GM23338 (cell line): ENCODE results near the gene MATN3. TPM values are rescaled to one million over a fixed set of nuclear protein-coding genes. Genes with fewer than 3 reads are reported as not detected.

Experiments
- ATAC-seq: fragments of 200-7000 bp; cut with Tn5 transposase; 3 replicates; pipeline ENCODE4 v1.9.1; 2020
- DNase-seq: peaks from one replicate; pipeline ENCODE4 v3.0.0-alpha.2; 2015; ENCODE audit warnings: low spot score
- H2AFZ ChIP-seq: fragments of 200-600 bp; sonication (generic); 2 replicates; pipeline ENCODE4 v1.8.0; 2016; ENCODE audit warnings: antibody characterized with exemption, mild to moderate bottlenecking, moderate library complexity
- H3F3A ChIP-seq: fragments of 200-600 bp; sonication (generic); replicated peaks from 2 replicates; pipeline ENCODE4 v1.8.0; 2017; ENCODE audit warnings: antibody characterized with exemption, mixed run types, low read depth
- H3K27ac ChIP-seq: fragments of 200-600 bp; sonication (generic); 2 replicates; pipeline ENCODE4 v1.6.1; 2016; ENCODE audit warnings: low read depth
- H3K27me3 ChIP-seq: fragments of 200-600 bp; sonication (generic); 2 replicates; pipeline ENCODE4 v1.8.0; 2016; ENCODE audit warnings: mild to moderate bottlenecking, mixed run types, moderate library complexity; ENCODE audit not compliant: insufficient read depth
- H3K36me3 ChIP-seq: fragments of 200-600 bp; sonication (generic); 2 replicates; pipeline ENCODE4 v1.8.0; 2016; ENCODE audit warnings: mild to moderate bottlenecking; ENCODE audit not compliant: insufficient read depth
- H3K4me1 ChIP-seq: fragments of 200-600 bp; sonication (generic); 2 replicates; pipeline ENCODE4 v1.8.0; 2016; ENCODE audit warnings: mild to moderate bottlenecking, moderate library complexity; ENCODE audit not compliant: insufficient read depth
- H3K4me2 ChIP-seq: fragments of 200-600 bp; sonication (generic); 2 replicates; pipeline ENCODE4 v1.7.1; 2017; ENCODE audit warnings: mixed run types
- H3K4me3 ChIP-seq: fragments of 200-600 bp; sonication (generic); 2 replicates; pipeline ENCODE4 v1.6.1; 2016; ENCODE audit warnings: mixed run types
- H3K79me2 ChIP-seq: fragments of 200-600 bp; sonication (generic); replicated peaks from 2 replicates; pipeline ENCODE4 v1.8.0; 2017; ENCODE audit warnings: mild to moderate bottlenecking; ENCODE audit not compliant: insufficient read depth
- H3K9me2 ChIP-seq: fragments of 200-600 bp; sonication (generic); 2 replicates; pipeline ENCODE4 v1.8.0; 2017; ENCODE audit not compliant: insufficient read depth
- H4K20me1 ChIP-seq: fragments of 200-600 bp; sonication (generic); replicated peaks from 2 replicates; pipeline ENCODE4 v1.8.0; 2017; ENCODE audit warnings: mild to moderate bottlenecking; ENCODE audit not compliant: insufficient read depth
- H3K27ac Mint-ChIP-seq: 2 replicates; pipeline ENCODE4 v1.8.0; 2020; ENCODE audit warnings: inconsistent platforms, mild to moderate bottlenecking, moderate library complexity, mixed read lengths
- H3K27me3 Mint-ChIP-seq: 3 replicates; pipeline ENCODE4 v1.8.0; 2022; ENCODE audit warnings: low read depth, mild to moderate bottlenecking, moderate library complexity, mixed read lengths, inconsistent platforms; ENCODE audit not compliant: insufficient read depth, poor library complexity
- H3K36me3 Mint-ChIP-seq: 3 replicates; pipeline ENCODE4 v1.8.0; 2021; ENCODE audit warnings: low read depth, mild to moderate bottlenecking, inconsistent platforms, moderate library complexity, mixed read lengths
- H3K4me1 Mint-ChIP-seq: 3 replicates; pipeline ENCODE4 v1.8.0; 2020; ENCODE audit warnings: mild to moderate bottlenecking, inconsistent platforms, mixed read lengths
- H3K4me3 Mint-ChIP-seq: 3 replicates; pipeline ENCODE4 v1.8.0; 2021; ENCODE audit warnings: moderate library complexity, mild to moderate bottlenecking, inconsistent platforms, mixed read lengths
- H3K9me3 Mint-ChIP-seq: 3 replicates; pipeline ENCODE4 v1.8.0; 2020; ENCODE audit warnings: moderate library complexity, mild to moderate bottlenecking, inconsistent platforms, mixed read lengths
- CREB1 ChIP-seq: fragments of 250-450 bp; sonication (Bioruptor Pico); IDR thresholded peaks from 2 replicates; pipeline ENCODE4 v1.5.0; 2020; ENCODE audit warnings: low read depth, mild to moderate bottlenecking, moderate library complexity
- EZH2 ChIP-seq: fragments of 200-600 bp; sonication (generic); IDR thresholded peaks from one replicate; pipeline ENCODE4 v1.8.0; 2017; ENCODE audit warnings: antibody characterized with exemption, mild to moderate bottlenecking, low read depth; ENCODE audit not compliant: unreplicated experiment
- EZH2phosphoT487 ChIP-seq: fragments of 200-600 bp; sonication (generic); IDR thresholded peaks from one replicate; pipeline ENCODE4 v1.8.1; 2018; ENCODE audit warnings: antibody characterized with exemption; ENCODE audit not compliant: unreplicated experiment
- JUNB ChIP-seq: IDR thresholded peaks from one replicate; pipeline ENCODE4 v1.6.1; 2016; ENCODE audit warnings: antibody characterized with exemption; ENCODE audit not compliant: unreplicated experiment
- NANOG ChIP-seq: IDR thresholded peaks from 2 replicates; pipeline ENCODE4 v1.6.1; 2016; ENCODE audit warnings: antibody characterized with exemption, borderline replicate concordance
- POLR2AphosphoS5 ChIP-seq: IDR thresholded peaks from 2 replicates; pipeline ENCODE4 v1.6.1; 2016; ENCODE audit warnings: antibody characterized with exemption, low read depth
- STAT1 ChIP-seq: IDR thresholded peaks from one replicate; pipeline ENCODE4 v1.6.1; 2016; ENCODE audit warnings: antibody characterized with exemption; ENCODE audit not compliant: unreplicated experiment
- ZNF114 ChIP-seq: fragments of 250-450 bp; sonication (Bioruptor Pico); IDR thresholded peaks from 2 replicates; pipeline ENCODE4 v1.5.0; 2020; ENCODE audit warnings: mild to moderate bottlenecking, moderate library complexity
- ZNF331 ChIP-seq: fragments of 250-450 bp; sonication (Bioruptor Pico); IDR thresholded peaks from 2 replicates; pipeline ENCODE4 v1.5.0; 2020; ENCODE audit warnings: low read depth, mild to moderate bottlenecking, moderate library complexity
- polyA plus RNA-seq: library from polyadenylated mRNA; unstranded; fragments of >200 nt; fragmentation: Nextera tagmentation; extraction: Ambion mirVana; gene quantifications from 2 replicates; pipeline ENCODE4 v1.2.1, GENCODE V29; 2016
- total RNA-seq: library from RNA; depleted of rRNA; stranded (reverse); fragments of >200 nt; shearing (Covaris generic); gene quantifications from 2 replicates; pipeline ENCODE4 v1.2.3, GENCODE V29; 2014
- TF ChIP-seq, protein P1 (sequence below): IDR thresholded peaks from one replicate; pipeline ENCODE4 v1.6.1; 2018; ENCODE audit warnings: antibody characterized with exemption; ENCODE audit not compliant: unreplicated experiment
- TF ChIP-seq, protein P2 (sequence below): IDR thresholded peaks from 2 replicates; pipeline ENCODE4 v1.6.1; 2016; ENCODE audit warnings: antibody characterized with exemption
- TF ChIP-seq, protein P3 (sequence below): fragments of 250-450 bp; sonication (Bioruptor Pico); IDR thresholded peaks from 2 replicates; pipeline ENCODE4 v1.5.0; 2020; ENCODE audit warnings: mild to moderate bottlenecking, moderate library complexity
- TF ChIP-seq, protein P4 (sequence below), 2 experiments: fragments of 200-600 bp in 1 of 2; sonication (generic) in 1 of 2; conservative IDR thresholded peaks; 2 replicates each; pipeline versions ENCODE4 v1.5.1 to v1.6.1; 2016 to 2017; ENCODE audit warnings: antibody characterized with exemption in 2 of 2, low read depth in 2 of 2, mild to moderate bottlenecking in 2 of 2, moderate library complexity in 1 of 2

MATN3 gene
- total and polyA plus RNA-seq, 2 experiments from 2014 or later: 4.6 to 6.4 TPM

DNA sequence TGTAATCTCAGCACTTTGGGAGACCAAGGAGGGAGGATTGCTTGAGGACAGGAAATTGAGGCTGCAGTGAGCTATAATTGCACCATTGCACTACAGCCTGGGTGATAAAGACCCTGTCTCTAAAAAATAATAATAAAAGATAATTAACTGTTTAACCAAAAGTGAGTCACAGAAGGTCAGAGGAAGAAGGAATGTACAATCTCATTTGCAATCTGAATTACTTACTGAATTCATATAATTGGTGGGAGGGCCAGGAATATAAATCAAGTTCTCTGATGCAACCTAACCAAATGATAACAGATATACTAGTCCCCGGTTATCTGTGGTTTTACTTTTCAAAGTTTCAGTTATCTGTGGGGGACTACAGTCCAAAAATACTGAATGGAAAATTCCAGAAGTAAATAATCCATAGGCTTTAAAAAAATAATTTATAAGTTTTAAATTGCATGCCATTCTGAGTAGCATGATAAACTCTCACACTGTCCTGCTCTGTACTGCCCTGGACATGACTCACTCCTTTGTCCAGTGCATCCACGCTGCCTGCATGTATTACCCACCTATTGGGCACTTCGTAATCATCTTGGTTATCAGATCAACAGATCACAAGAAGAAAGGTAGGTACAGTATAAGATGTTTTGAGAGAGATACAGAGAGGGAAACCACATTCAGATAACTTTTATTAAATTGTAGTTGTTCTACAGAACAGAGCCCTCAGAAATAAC lies 12.8 kb upstream of the MATN3 start:
- Histone ChIP-seq H4K20me1 (no peaks in the 10 kb centered on the region; the same call in 1 of the 2 replicates), H3K36me3 (peaks cover 7% of the 10 kb centered on the region; the same call in 1 of the 2 replicates), H3K27ac (no peak overlapping the region), H3K27me3 (no peaks in the 10 kb centered on the region), H3K4me1 (no peaks in the 10 kb centered on the region), H3K9me2 (no peaks in the 10 kb centered on the region), H3K4me2 (no peak overlapping the region), H2AFZ (no peak overlapping the region), H3K4me3 (no peak overlapping the region), H3K79me2 (no peaks in the 10 kb centered on the region; the same call in 1 of the 2 replicates), H3F3A (no peaks in the 10 kb centered on the region)
- DNase-seq (no peak), ATAC-seq (no peak)
- H3K4me1 Mint-ChIP-seq: no peaks in the 10 kb centered on the region
- no peak overlapping the region for H3K4me3 Mint-ChIP-seq
- no peak overlapping the region for H3K27ac Mint-ChIP-seq
- H3K27me3 Mint-ChIP-seq: peaks cover 1% of the 10 kb centered on the region
- H3K9me3 Mint-ChIP-seq: peaks cover 26% of the 10 kb centered on the region
- peaks cover 34% of the 10 kb centered on the region for H3K36me3 Mint-ChIP-seq
- no peak for TF ChIP-seq CREB1 (CRISPR knock-in tag)
- TF ChIP-seq, protein P1, sequence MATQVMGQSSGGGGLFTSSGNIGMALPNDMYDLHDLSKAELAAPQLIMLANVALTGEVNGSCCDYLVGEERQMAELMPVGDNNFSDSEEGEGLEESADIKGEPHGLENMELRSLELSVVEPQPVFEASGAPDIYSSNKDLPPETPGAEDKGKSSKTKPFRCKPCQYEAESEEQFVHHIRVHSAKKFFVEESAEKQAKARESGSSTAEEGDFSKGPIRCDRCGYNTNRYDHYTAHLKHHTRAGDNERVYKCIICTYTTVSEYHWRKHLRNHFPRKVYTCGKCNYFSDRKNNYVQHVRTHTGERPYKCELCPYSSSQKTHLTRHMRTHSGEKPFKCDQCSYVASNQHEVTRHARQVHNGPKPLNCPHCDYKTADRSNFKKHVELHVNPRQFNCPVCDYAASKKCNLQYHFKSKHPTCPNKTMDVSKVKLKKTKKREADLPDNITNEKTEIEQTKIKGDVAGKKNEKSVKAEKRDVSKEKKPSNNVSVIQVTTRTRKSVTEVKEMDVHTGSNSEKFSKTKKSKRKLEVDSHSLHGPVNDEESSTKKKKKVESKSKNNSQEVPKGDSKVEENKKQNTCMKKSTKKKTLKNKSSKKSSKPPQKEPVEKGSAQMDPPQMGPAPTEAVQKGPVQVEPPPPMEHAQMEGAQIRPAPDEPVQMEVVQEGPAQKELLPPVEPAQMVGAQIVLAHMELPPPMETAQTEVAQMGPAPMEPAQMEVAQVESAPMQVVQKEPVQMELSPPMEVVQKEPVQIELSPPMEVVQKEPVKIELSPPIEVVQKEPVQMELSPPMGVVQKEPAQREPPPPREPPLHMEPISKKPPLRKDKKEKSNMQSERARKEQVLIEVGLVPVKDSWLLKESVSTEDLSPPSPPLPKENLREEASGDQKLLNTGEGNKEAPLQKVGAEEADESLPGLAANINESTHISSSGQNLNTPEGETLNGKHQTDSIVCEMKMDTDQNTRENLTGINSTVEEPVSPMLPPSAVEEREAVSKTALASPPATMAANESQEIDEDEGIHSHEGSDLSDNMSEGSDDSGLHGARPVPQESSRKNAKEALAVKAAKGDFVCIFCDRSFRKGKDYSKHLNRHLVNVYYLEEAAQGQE: no peak
- no peak for TF ChIP-seq STAT1
- no peak for TF ChIP-seq EZH2
- no peak for TF ChIP-seq EZH2phosphoT487
- TF ChIP-seq JUNB: no peak
- TF ChIP-seq, protein P2, sequence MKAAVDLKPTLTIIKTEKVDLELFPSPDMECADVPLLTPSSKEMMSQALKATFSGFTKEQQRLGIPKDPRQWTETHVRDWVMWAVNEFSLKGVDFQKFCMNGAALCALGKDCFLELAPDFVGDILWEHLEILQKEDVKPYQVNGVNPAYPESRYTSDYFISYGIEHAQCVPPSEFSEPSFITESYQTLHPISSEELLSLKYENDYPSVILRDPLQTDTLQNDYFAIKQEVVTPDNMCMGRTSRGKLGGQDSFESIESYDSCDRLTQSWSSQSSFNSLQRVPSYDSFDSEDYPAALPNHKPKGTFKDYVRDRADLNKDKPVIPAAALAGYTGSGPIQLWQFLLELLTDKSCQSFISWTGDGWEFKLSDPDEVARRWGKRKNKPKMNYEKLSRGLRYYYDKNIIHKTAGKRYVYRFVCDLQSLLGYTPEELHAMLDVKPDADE: no peak
- TF ChIP-seq, protein P3, sequence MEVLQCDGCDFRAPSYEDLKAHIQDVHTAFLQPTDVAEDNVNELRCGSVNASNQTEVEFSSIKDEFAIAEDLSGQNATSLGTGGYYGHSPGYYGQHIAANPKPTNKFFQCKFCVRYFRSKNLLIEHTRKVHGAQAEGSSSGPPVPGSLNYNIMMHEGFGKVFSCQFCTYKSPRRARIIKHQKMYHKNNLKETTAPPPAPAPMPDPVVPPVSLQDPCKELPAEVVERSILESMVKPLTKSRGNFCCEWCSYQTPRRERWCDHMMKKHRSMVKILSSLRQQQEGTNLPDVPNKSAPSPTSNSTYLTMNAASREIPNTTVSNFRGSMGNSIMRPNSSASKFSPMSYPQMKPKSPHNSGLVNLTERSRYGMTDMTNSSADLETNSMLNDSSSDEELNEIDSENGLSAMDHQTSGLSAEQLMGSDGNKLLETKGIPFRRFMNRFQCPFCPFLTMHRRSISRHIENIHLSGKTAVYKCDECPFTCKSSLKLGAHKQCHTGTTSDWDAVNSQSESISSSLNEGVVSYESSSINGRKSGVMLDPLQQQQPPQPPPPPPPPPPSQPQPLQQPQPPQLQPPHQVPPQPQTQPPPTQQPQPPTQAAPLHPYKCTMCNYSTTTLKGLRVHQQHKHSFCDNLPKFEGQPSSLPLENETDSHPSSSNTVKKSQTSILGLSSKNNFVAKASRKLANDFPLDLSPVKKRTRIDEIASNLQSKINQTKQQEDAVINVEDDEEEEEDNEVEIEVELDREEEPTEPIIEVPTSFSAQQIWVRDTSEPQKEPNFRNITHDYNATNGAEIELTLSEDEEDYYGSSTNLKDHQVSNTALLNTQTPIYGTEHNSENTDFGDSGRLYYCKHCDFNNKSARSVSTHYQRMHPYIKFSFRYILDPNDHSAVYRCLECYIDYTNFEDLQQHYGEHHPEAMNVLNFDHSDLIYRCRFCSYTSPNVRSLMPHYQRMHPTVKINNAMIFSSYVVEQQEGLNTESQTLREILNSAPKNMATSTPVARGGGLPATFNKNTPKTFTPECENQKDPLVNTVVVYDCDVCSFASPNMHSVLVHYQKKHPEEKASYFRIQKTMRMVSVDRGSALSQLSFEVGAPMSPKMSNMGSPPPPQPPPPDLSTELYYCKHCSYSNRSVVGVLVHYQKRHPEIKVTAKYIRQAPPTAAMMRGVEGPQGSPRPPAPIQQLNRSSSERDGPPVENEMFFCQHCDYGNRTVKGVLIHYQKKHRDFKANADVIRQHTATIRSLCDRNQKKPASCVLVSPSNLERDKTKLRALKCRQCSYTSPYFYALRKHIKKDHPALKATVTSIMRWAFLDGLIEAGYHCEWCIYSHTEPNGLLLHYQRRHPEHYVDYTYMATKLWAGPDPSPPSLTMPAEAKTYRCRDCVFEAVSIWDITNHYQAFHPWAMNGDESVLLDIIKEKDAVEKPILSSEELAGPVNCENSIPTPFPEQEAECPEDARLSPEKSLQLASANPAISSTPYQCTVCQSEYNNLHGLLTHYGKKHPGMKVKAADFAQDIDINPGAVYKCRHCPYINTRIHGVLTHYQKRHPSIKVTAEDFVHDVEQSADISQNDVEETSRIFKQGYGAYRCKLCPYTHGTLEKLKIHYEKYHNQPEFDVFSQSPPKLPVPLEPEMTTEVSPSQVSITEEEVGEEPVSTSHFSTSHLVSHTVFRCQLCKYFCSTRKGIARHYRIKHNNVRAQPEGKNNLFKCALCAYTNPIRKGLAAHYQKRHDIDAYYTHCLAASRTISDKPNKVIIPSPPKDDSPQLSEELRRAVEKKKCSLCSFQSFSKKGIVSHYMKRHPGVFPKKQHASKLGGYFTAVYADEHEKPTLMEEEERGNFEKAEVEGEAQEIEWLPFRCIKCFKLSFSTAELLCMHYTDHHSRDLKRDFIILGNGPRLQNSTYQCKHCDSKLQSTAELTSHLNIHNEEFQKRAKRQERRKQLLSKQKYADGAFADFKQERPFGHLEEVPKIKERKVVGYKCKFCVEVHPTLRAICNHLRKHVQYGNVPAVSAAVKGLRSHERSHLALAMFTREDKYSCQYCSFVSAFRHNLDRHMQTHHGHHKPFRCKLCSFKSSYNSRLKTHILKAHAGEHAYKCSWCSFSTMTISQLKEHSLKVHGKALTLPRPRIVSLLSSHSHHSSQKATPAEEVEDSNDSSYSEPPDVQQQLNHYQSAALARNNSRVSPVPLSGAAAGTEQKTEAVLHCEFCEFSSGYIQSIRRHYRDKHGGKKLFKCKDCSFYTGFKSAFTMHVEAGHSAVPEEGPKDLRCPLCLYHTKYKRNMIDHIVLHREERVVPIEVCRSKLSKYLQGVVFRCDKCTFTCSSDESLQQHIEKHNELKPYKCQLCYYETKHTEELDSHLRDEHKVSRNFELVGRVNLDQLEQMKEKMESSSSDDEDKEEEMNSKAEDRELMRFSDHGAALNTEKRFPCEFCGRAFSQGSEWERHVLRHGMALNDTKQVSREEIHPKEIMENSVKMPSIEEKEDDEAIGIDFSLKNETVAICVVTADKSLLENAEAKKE (CRISPR knock-in tag): no peak
- TF ChIP-seq, protein P4, sequence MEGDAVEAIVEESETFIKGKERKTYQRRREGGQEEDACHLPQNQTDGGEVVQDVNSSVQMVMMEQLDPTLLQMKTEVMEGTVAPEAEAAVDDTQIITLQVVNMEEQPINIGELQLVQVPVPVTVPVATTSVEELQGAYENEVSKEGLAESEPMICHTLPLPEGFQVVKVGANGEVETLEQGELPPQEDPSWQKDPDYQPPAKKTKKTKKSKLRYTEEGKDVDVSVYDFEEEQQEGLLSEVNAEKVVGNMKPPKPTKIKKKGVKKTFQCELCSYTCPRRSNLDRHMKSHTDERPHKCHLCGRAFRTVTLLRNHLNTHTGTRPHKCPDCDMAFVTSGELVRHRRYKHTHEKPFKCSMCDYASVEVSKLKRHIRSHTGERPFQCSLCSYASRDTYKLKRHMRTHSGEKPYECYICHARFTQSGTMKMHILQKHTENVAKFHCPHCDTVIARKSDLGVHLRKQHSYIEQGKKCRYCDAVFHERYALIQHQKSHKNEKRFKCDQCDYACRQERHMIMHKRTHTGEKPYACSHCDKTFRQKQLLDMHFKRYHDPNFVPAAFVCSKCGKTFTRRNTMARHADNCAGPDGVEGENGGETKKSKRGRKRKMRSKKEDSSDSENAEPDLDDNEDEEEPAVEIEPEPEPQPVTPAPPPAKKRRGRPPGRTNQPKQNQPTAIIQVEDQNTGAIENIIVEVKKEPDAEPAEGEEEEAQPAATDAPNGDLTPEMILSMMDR (conservative IDR thresholded peaks at IDR 0.05; ENCODE audit: low read depth in 2 of 2): no peak
- no peak for TF ChIP-seq NANOG
- no peak for TF ChIP-seq ZNF114 (CRISPR knock-in tag)
- no peak for TF ChIP-seq ZNF331 (CRISPR knock-in tag)
- TF ChIP-seq POLR2AphosphoS5: no peak
